ENCODE measurements around the gene NPIPA8.
"Not testable (repeated sequence)": the region's sequence is repeated elsewhere in the genome, so short reads cannot be mapped to it uniquely, and the experiment has no call there.

NPIPA8 gene

DNA sequence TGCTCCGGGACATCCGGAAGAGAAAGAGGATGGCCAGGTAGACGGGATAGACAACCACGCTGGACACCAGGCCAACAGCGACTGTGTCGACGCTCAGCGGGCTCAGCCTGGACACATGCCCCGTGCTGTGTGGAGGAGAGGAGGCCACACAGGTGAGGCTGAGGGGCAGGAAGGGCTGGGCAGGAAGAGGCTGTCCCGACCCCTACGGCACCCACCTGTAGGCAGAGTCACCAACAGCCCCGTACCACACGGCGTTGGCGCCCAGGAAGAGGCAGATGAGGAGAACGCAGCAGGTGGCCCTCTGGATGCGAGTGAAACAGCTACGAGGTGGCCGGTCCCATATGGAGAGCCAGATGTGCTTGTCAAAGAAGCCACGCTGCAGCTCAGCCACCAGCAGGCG lies at the start of gene NPIPA8:
Gene NPIPA8, minus strand, starts transcription at position 101 of the 400 bp plus-strand sequence. CDS start 4,074 bp downstream, outside the sequence.
- DNase-seq = not testable (repeated sequence)

DNA sequence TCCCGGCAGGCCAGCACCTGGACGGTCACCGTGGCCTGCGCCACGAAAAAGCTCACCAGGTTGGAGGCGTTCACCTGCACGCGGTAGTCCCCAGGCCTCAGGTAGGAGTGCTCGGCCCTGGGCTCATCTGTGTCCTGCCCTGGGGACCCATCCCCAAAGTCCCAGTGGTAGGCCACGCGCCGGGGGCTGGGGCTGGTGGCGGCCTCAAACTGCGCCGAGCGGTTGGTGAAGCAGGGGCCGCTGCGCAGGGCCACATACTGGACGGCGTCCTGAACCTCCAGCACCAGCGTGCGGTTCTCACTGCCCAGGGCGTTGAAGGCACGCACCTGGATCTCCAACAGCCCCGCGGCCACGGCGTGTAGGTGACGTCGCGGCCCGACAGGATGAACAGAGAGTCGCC lies 48.7 kb upstream of the NPIPA8 start:
- not testable (repeated sequence) for DNase-seq

DNA sequence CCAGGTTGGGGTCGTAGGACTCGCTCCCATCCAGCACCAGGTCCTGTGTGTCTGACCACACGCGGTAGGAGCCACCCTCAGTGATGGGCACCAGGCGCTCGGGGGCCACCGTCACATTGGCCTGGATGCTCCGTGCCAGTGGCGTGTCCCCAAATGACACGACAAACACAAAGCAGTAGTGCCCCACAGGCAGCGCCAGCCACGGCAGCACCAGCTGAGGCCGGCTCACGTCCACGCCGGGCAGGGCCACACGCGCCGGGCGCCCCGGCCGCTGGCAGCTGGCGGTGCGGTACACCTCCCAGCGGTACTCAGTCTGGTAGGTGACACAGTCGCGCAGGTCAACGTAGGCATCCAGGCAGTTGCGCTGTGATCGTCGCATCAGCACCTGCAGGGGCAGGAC lies 48.3 kb upstream of the NPIPA8 start:
- not testable (repeated sequence) for DNase-seq

DNA sequence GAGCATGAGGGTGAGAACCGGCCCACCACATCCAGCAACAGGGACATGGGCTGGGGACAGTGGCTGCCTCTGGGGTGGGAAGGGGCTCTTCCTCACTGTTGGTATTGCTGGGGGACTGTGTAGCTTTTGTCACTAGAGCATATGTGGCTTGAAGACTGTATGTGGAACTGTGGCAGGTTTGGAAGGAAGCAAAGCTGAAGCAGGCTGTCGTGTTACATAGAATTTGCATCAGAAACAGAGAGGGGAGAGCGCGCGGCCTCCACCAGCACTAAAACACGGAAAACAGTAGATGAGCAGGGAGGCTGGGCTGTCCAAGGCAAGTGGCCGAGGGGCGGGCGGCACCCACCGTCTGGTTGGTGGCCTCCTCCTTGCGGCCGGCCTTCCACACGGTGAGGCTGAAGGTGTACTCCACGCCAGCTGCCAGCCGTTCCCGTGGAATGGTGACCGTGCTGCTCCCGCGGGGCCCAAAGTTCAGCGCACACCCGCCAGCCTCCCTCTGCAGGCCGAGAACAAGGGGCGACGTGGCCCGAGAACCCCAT lies 47.6 kb upstream of the NPIPA8 start:
- not testable (repeated sequence) for DNase-seq

GRCh38 chr16:18382696-18383095 lies 46.2 kb upstream of the NPIPA8 start:
- not testable (repeated sequence) for DNase-seq

GRCh38 chr16:18347742-18348141 lies 11.2 kb upstream of the NPIPA8 start:
- not testable (repeated sequence) for DNase-seq

- not testable (repeated sequence) for DNase-seq
Observed at GRCh38 chr16:18346993-18347392, 10.5 kb upstream of the NPIPA8 start.

- DNase-seq = not testable (repeated sequence)
Observed at GRCh38 chr16:18344634-18345033, 8.1 kb upstream of the NPIPA8 start.

GRCh38 chr16:18341986-18342385 lies 5.5 kb upstream of the NPIPA8 start:
- not testable (repeated sequence) for DNase-seq

GRCh38 chr16:18341417-18341960 lies 5.0 kb upstream of the NPIPA8 start:
- DNase-seq = not testable (repeated sequence)

DNA sequence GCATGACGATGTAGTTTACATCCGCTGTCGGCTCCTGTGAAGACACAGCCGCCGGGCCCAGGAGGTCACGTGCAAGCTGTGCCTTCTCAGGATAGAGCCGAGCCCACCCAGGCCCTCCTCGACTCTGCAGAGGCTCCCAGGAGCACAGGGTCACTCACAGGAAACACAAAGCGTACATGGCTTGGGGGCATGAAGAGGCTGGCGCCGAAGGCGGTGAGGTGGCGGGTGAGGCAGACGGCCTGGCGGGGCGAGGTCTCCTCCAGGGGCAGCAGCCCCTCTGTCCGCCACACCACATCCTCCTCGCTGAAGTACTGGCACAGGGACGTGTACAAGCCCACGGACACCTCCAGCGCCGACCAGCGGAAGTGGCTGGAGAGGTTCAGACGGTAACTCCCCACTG lies 2.7 kb upstream of the NPIPA8 start:
- DNase-seq = not testable (repeated sequence)

GRCh38 chr16:18311811-18312210 lies 24.7 kb downstream of the NPIPA8 start:
- DNase-seq = not testable (repeated sequence)

GRCh38 chr16:18309159-18309558 lies 27.4 kb downstream of the NPIPA8 start:
- not testable (repeated sequence) for DNase-seq

DNA sequence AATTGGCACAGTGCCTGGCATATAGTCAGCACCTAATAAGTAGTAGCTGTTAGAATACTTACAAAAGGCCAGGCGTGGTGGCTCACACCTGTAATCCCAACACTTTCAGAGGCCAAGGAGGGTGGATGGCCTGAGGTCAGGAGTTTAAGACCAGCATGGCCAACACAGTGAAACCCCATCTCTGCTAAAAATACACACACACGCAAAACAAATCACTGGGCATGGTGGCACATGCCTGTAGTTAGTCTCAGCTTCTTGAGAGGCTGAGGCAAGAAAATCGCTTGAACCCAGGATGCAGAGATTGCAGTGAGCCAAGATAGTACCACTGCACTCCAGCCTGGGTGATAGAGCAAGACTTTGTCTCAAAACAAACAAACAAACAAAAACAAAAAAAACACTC lies 29.3 kb downstream of the NPIPA8 start:
- not testable (repeated sequence) for DNase-seq

DNA sequence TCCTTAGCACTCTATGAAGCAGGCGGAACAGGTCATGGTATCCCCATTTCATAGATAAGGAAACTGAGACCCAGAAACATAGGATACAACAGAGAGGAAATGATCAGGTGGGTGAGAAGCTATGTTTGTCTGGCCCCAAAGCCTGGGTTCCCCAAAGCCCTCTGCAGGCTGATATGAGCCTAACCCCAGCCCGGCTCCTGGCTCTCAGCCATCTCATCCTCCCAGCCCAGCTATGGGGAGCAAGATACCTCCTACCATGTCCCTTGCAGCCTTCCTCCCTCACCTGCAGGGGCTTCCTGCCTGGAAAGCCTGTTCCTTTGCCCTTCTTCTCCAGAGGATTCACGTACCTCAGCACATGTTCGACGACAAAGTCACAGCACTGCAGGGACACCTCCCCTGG lies 30.5 kb downstream of the NPIPA8 start:
- DNase-seq = not testable (repeated sequence)

GRCh38 chr16:18303059-18303706 lies 33.4 kb downstream of the NPIPA8 start:
- DNase-seq = not testable (repeated sequence)

DNA sequence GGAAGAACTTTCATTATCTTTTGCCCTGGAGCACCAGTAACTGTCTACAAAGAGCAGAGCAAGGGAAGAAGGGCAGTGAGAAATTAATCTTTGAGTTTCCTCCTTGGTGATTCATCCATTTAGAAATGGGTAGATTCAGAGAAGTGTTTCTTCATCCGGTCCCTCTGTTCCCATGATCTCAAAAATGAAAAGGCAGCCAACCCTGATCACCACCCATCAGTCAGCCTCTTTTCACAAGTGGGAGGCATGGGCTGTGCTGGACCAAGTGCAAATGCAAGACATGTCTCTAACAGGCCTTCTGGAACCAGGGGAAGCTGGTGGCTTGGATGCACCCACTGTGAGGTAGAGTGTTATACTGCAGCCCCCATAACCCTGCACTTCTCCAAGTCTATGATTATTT lies 38.8 kb downstream of the NPIPA8 start:
- not testable (repeated sequence) for DNase-seq

- DNase-seq = not testable (repeated sequence)
Observed at GRCh38 chr16:18296931-18297330, 39.6 kb downstream of the NPIPA8 start.

DNA sequence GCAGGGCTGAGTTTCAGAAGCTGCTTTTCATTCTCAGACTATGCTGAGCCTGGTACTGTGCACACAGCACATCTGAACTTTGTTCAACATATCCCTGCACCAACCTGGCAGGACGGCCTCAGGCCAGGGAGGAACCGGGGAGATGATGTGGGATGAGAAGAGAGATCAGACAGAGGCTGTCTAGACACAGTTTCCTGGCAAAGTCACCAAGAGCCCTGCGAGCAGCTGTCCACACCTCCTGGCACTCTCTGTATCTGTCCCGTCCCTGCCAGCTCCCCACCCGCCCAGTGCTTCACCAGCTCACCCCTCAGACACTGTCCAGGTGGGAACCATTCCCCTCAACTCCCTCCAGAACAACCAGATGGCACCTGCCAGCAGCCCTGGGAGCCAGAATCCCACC lies 42.2 kb downstream of the NPIPA8 start:
- not testable (repeated sequence) for DNase-seq

DNA sequence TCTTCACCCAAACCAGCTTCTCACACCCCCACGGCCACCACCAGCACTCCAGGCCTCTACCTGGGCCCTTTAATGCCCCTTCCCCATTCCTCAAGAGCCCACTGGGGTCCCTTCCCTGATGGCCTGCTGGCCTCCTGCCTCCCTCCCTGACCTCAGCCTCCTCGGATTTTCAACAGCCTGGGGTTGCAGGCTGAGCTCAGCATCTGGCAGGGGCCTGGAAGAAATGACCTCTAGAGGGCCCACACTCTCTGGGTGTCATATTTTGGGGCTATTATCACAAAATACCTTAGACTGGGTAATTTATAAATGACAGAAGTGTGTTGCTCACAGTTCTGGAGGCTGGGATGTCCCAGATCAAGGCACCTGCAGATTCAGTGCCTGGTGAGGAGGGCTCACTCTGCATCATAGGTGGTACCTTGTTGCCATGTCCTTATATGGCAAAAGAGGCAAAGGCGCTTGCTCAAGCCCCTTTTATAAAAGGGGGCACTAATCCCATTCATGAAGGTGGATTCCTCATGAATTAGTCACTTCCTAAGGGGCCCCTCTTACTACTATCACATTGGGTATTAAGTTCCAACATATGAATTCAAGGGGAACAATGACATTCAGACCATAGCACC lies 43.1 kb downstream of the NPIPA8 start:
- DNase-seq = not testable (repeated sequence)

DNA sequence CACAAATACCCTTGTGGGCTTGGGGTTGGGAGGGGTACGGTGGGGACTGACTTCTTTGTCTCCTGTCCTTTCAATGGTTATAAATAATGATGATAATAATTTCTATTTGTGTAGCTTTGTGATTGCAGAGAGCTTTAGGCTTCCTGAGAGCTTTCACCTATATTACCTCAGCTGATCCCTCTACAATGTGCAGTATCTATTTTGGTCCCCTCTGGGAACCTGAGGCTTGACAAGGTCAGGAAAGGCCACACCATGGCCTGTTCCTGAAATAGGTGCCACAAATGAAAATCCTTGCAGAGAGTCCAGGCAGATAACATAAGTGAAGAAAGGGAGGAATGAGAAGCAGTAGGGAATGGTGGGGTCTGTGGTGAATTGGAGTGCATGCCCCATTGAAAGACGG lies 45.6 kb downstream of the NPIPA8 start:
- DNase-seq = not testable (repeated sequence)

GRCh38 chr16:18286342-18286741 lies 50.2 kb downstream of the NPIPA8 start:
- DNase-seq = not testable (repeated sequence)

DNA sequence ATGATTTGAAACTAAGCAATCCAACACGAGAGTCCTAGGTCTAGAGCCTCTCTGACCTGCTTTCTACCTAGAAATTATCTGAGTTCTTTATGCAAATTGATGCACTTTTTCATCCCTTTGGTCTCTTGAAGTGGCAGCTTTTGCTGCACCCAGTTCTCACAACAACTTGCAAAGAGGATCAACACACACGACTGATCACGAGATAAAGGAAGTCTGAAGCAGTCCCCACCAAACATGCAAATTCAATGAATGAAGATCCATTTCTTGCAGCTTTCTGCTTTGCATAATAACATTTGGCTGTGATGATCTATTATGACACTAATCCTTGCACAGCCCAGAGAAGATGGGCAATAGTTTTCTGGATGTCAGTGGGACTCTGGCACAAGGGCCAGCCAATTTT lies 56.2 kb downstream of the NPIPA8 start:
- not testable (repeated sequence) for DNase-seq

DNA sequence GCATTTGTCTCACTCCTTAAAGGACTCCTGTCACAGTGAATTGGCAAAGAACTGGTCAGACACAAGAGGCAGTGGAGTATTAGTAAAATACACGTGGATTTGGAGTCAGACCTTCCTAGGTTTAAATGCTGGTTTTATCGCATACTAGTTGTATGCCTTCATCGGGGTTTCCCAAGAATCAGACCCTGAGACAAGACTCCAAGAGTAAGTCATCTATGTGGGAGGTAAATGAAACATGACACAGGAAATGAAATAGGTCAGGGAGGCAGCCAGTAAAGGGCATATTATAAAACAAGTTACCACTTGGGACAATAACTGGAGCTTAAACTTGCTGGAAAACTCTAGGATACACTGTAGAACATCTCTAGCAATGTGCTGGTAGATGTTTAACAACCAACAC lies 59.8 kb downstream of the NPIPA8 start:
- DNase-seq = not testable (repeated sequence)
